ENCODE data around the gene IL6.
"Not testable (repeated sequence)": the region's sequence is repeated elsewhere in the genome, so short reads cannot be mapped to it uniquely, and the experiment has no call there.

The IL6 gene

DNA sequence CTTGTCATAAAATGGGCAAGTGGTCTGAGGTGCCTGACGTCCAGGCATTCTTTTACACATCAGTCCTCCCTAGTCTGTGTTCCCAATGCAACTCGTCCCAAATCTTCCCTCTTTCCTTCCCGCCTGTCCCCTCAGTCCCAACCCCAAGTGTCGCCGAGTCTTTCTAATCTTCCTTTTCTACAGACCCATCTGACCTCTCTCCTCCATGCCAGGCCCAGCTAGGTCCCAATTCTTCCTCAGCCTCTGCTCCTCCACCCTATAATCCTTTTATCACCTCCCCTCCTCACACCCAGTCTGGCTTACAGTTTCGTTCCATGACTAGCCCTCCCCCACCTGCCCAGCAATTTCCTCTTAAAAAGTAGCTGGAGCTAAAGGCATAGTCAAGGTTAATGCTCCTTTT, 22.3 kb upstream of the IL6 start:
- H4K20me1 ChIP-seq (ENCODE audit: insufficient read depth); H3K4me2 ChIP-seq; H3K27me3 ChIP-seq (ENCODE audit: insufficient read depth, low read depth); H3K4me3 ChIP-seq (IDR thresholded peaks at IDR 0.05; ENCODE audit: insufficient read depth, low read depth, low read length); H3K36me3 ChIP-seq (ENCODE audit: insufficient read depth); H3K9ac ChIP-seq; H3K79me2 ChIP-seq (ENCODE audit: insufficient read depth, low read depth); H3K27ac ChIP-seq; H2AFZ ChIP-seq (ENCODE audit: low read depth): not testable (repeated sequence)
- H3K4me1 ChIP-seq (ENCODE audit: low read depth, poor library complexity, severe bottlenecking) = peaks cover 16% of the 10 kb centered on the region

DNA sequence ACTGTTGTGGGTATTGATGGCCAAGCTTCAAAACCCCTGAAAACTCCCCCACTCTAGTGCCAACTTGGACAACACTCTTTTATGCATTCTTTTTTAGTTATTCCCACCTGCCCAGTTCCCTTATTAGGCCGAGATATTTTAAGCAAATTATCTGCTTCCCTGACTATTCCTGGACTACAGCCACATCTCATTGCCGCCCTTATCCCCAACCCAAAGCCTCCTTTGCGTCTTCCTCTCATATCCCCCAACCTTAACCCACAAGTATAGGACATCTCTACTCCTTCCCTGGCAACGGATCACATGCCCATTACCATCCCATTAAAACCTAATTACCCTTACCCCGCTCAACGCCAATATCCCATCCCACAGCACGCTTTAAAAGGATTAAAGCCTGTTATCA, 21.1 kb upstream of the IL6 start:
- not testable (repeated sequence) for H3K4me3 ChIP-seq (IDR thresholded peaks at IDR 0.05; ENCODE audit: insufficient read depth, low read depth, low read length); H4K20me1 ChIP-seq (ENCODE audit: insufficient read depth); H3K27me3 ChIP-seq (ENCODE audit: insufficient read depth, low read depth); H3K4me1 ChIP-seq (ENCODE audit: low read depth, poor library complexity, severe bottlenecking); H3K36me3 ChIP-seq (ENCODE audit: insufficient read depth); H3K79me2 ChIP-seq (ENCODE audit: insufficient read depth, low read depth); H2AFZ ChIP-seq (ENCODE audit: low read depth); H3K4me2 ChIP-seq; H3K27ac ChIP-seq; H3K9ac ChIP-seq

GRCh38 chr7:22707026-22707691, 19.8 kb upstream of the IL6 start:
- H4K20me1 ChIP-seq (ENCODE audit: insufficient read depth); H2AFZ ChIP-seq (ENCODE audit: low read depth); H3K4me1 ChIP-seq (ENCODE audit: low read depth, poor library complexity, severe bottlenecking); H3K4me3 ChIP-seq (IDR thresholded peaks at IDR 0.05; ENCODE audit: insufficient read depth, low read depth, low read length); H3K27me3 ChIP-seq (ENCODE audit: insufficient read depth, low read depth); H3K27ac ChIP-seq; H3K4me2 ChIP-seq; H3K79me2 ChIP-seq (ENCODE audit: insufficient read depth, low read depth); H3K9ac ChIP-seq; H3K36me3 ChIP-seq (ENCODE audit: insufficient read depth): not testable (repeated sequence)

DNA sequence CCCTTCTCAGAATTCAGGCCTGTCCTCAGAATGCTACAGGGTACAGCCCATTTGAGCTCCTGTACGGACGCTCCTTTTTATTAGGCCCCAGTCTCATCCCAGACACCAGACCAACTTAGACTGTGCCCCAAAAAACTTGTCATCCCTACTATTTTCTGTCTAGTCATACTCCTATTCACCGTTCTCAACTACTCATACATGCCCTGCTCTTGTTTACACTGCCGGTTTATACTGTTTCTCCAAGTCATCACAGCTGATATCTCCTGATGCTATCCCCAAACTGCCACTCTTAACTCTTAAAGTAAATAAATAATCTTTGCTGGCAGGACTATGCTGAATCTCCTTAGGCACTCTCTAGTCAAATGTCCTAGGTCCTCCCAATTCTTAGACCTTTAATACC, 18.8 kb upstream of the IL6 start:
- H3K27ac ChIP-seq; H3K79me2 ChIP-seq (ENCODE audit: insufficient read depth, low read depth); H3K36me3 ChIP-seq (ENCODE audit: insufficient read depth); H4K20me1 ChIP-seq (ENCODE audit: insufficient read depth); H3K27me3 ChIP-seq (ENCODE audit: insufficient read depth, low read depth); H3K9ac ChIP-seq; H3K4me3 ChIP-seq (IDR thresholded peaks at IDR 0.05; ENCODE audit: insufficient read depth, low read depth, low read length); H3K4me2 ChIP-seq; H2AFZ ChIP-seq (ENCODE audit: low read depth): not testable (repeated sequence)
- peaks cover 10% of the 10 kb centered on the region for H3K4me1 ChIP-seq (ENCODE audit: low read depth, poor library complexity, severe bottlenecking)

- H2AFZ ChIP-seq (ENCODE audit: low read depth); H3K4me3 ChIP-seq (IDR thresholded peaks at IDR 0.05; ENCODE audit: insufficient read depth, low read depth, low read length); H3K9ac ChIP-seq; H3K27me3 ChIP-seq (ENCODE audit: insufficient read depth, low read depth); H3K27ac ChIP-seq; H3K36me3 ChIP-seq (ENCODE audit: insufficient read depth); H3K4me2 ChIP-seq; H4K20me1 ChIP-seq (ENCODE audit: insufficient read depth); H3K79me2 ChIP-seq (ENCODE audit: insufficient read depth, low read depth): not testable (repeated sequence)
- peaks cover 15% of the 10 kb centered on the region for H3K4me1 ChIP-seq (ENCODE audit: low read depth, poor library complexity, severe bottlenecking)
Measured at GRCh38 chr7:22708677-22709061, 18.3 kb upstream of the IL6 start.

- H4K20me1 ChIP-seq (ENCODE audit: insufficient read depth); H3K79me2 ChIP-seq (ENCODE audit: insufficient read depth, low read depth); H3K27ac ChIP-seq; H2AFZ ChIP-seq (ENCODE audit: low read depth); H3K9ac ChIP-seq; H3K36me3 ChIP-seq (ENCODE audit: insufficient read depth); H3K27me3 ChIP-seq (ENCODE audit: insufficient read depth, low read depth); H3K4me2 ChIP-seq; H3K4me3 ChIP-seq (IDR thresholded peaks at IDR 0.05; ENCODE audit: insufficient read depth, low read depth, low read length): not testable (repeated sequence)
- H3K4me1 ChIP-seq (ENCODE audit: low read depth, poor library complexity, severe bottlenecking) = peaks cover 17% of the 10 kb centered on the region
Measured at GRCh38 chr7:22709062-22709829, 17.8 kb upstream of the IL6 start.

DNA sequence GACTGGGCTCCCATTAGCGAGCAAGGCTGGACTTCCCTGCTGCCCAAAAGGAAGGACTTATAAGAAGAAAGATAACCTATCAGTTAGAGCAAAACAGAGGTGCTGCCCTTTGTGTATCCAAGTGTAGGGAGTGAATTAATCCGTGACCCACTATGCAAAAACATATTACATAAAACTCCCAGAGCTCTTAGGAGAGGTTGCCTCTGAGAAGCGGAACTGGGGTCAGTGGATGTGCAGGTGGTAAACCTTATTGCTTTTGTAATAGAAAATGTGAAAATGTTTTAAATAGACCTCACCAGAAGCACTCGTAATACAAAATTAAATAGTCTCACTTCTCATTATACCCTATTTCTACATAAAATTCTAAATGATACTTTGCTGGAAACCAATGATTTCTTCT, 17.1 kb upstream of the IL6 start:
- H3K27ac ChIP-seq = no peak overlapping the region
- H3K27me3 ChIP-seq (ENCODE audit: insufficient read depth, low read depth) = no peaks in the 10 kb centered on the region
- no peak overlapping the region for H3K4me2 ChIP-seq
- no peak for TF ChIP-seq CTCF (conservative IDR thresholded peaks at IDR 0.05; ENCODE audit: low read depth, low read length)
- H3K79me2 ChIP-seq (ENCODE audit: insufficient read depth, low read depth) = no peaks in the 10 kb centered on the region
- no peak overlapping the region for H2AFZ ChIP-seq (ENCODE audit: low read depth)
- H3K36me3 ChIP-seq (ENCODE audit: insufficient read depth) = no peaks in the 10 kb centered on the region
- H3K4me3 ChIP-seq (IDR thresholded peaks at IDR 0.05; ENCODE audit: insufficient read depth, low read depth, low read length) = no peak overlapping the region
- peaks cover 17% of the 10 kb centered on the region for H3K4me1 ChIP-seq (ENCODE audit: low read depth, poor library complexity, severe bottlenecking)
- H4K20me1 ChIP-seq (ENCODE audit: insufficient read depth) = no peaks in the 10 kb centered on the region
- H3K9ac ChIP-seq = no peak overlapping the region

All from KMS-11 (cell line).